Epithelial cell of proximal tubule (primary cell): ENCODE data around the gene WDR33. TPM values are rescaled to one million over a fixed set of nuclear protein-coding genes. Genes with fewer than 3 reads are reported as not detected.

Experiments used
- DNase-seq: peaks from one replicate; pipeline ENCODE4 v3.0.0-alpha.2; 2011; ENCODE audit warnings: low read depth
- H3K4me3 ChIP-seq: 2 replicates; pipeline ENCODE4 v1.5.1; 2011; ENCODE audit warnings: low read depth, mild to moderate bottlenecking, low read length
- CTCF ChIP-seq: conservative IDR thresholded peaks from 2 replicates; pipeline ENCODE4 v1.5.1; 2012; ENCODE audit warnings: low read depth, mild to moderate bottlenecking, low read length
- total RNA-seq: library from RNA; depleted of rRNA; stranded (reverse); fragments of >200 nt; gene quantifications from 2 replicates; pipeline ENCODE4 v1.2.3, GENCODE V29; 2015

Gene WDR33
- total RNA-seq, 1 donor from 2014 or later = 12.3 TPM

- no peak for TF ChIP-seq CTCF
- no peak overlapping the region for H3K4me3 ChIP-seq
- DNase-seq = no peak
Measured at GRCh38 chr2:127658641-127659407, 152.1 kb downstream of the WDR33 start.

DNA sequence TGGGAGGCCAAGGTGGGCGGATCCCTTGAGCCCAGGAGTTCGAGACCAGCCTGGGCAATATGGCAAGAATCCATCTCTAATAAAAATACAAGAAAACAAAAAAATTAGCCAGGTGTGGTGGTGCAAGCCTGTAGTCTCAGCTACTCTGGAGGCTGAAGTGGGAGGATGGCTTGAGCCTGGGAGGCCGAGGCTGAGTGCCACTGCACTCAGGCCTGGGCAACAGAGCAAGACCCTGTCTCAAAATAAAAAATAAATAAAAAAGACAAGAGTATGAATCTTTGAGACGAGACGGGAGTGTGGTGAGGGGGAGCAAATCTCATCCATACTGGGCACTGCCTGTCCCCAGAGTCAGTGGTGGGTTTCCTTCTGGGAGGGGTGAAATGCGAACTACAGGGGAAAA is 152.8 kb downstream of the WDR33 start:
- TF ChIP-seq CTCF = no peak

DNA sequence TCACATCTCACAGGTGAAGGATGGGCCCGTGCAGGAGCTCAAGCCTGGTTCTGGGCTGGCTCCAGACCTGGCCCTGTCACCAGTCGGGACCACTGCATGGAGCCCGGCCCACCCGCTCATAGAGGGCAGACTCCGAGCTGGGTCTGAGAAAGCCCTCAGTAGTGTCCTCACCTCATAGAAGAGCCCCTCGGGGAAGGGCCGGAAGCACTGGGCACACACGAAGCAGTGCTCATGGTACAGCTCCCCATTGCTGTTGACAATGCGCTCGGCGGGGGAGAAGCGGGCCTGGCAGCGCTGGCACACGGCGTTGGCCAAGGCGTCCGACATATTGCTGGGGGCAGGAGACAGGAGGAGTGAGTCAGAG is 153.8 kb downstream of the WDR33 start:
- no peak for TF ChIP-seq CTCF
- no peak overlapping the region for H3K4me3 ChIP-seq
- DNase-seq = no peak

More for the DNA sequence above, 152.8 kb downstream of the WDR33 start:
- no peak for DNase-seq
- no peak overlapping the region for H3K4me3 ChIP-seq

DNA sequence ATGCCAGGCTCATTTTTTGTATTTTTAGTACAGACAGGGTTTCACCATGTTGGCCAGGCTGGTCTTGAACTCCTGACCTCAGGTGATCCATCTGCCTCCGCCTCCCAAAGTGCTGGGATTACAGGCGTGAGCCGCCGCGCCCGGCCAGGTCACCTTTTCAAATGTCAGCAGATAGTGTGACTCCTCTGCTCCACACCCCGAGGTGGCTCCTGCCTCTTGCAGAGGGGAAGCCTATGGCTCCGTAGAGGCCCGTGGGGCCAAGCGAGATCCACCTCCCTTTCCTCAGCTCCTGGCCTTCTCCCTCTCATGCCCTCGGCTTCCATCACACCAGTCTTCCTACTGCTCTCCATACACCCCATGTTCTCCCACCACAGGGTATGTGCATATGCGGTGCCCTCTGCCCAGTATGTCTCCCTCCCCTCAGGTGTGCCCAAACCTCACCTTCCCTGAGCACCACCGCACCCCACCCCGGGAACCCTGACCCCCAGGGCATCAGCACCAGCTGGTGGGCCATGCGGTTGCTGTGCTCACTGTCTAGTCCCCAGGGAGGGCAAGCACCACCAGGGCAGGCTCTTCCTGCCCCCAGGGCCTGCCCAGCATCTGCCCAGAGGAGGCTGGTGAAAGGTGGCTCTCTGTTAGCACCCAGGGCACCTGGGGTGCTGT is 154.3 kb downstream of the WDR33 start:
- DNase-seq = no peak
- H3K4me3 ChIP-seq = no peak overlapping the region
- TF ChIP-seq CTCF = no peak

DNA sequence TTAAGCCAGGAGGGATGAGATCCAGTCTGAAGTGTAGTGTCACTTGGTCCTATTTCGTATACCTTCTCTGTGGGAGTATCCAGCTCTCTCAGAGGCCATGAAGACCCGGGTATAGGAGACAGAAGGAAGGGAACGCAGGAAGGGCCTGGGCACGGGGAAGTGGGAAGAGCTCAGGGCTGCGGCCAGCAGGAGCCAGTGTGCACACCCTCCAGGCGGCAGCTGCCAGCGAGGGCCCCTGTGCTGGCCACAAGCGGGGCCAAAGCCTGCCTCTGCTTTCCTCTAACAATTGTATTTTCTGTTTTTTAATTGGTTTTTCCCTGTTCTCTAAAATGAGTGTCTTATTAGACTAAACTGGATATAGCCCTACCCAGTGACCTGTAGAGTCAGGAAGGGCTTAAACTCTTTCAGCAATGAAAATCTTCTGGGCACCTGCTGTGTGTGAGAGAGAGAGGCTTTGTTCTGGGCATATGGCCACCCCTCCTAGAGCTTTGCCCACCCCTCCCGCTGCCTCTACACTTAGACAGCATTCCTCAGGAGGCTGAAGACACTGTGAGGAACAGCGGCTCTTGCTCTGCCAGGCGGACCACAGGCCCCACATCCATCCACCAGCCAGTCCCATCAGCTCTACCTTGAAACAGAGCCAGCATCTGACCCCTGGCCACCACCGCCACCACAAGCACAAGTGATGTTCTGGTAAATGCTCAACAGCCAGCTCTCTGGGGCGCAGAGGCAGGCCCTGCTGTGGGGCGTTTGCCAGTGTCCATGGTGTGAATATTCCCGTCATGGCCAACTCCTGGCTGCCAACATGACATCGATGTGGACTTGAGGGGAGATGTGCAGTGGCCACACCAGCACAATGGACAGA is 155.5 kb downstream of the WDR33 start:
- TF ChIP-seq CTCF = no peak

DNA sequence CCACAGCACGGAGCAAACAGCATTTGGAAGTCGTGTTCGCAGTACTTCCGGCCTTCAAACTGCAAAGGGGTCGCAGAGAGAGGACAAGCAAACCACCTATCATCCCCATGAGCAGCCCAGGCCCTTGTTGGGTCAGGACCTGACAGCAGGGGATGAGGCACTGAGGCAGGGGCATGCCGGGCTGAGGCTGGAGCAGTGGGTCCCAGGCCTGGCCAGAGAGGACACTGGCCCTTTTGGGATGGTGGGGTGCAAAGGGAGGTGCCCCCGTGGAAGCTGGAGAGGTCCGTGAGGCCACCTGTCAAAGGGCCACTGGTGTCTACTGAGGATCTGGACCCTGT is 156.2 kb downstream of the WDR33 start:
- no peak for TF ChIP-seq CTCF
- no peak for DNase-seq
- H3K4me3 ChIP-seq = no peak overlapping the region

More for the DNA sequence above, 155.5 kb downstream of the WDR33 start:
- no peak overlapping the region for H3K4me3 ChIP-seq
- no peak for DNase-seq
